CD4-positive, alpha-beta T cell (primary cell): Measurements from ENCODE around the gene SULT1C2. TPM values are rescaled to one million over a fixed set of nuclear protein-coding genes. Genes with fewer than 3 reads are reported as not detected.

Source experiments
- ATAC-seq: fragments of 200-7000 bp; cut with Tn5 transposase; one replicate; pipeline ENCODE4 v1.10.0; 2022; ENCODE audit warnings: mild to moderate bottlenecking; ENCODE audit not compliant: poor library complexity
- CTCF ChIA-PET: fragments of 350-600 bp; sonication (Branson Sonifier 250); formaldehyde crosslinking; loops from one replicate; lab custom pipeline; 2021; ENCODE audit warnings: antibody characterized with exemption, inconsistent platforms; lab: Charles Lee
- POLR2A ChIA-PET: fragments of 350-600 bp; sonication (Branson Sonifier 250); formaldehyde crosslinking; loops from one replicate; lab custom pipeline; 2021; ENCODE audit warnings: antibody characterized with exemption, inconsistent platforms; lab: Charles Lee
- DNase-seq, 14 experiments: peaks; one replicate each; pipeline ENCODE4 v3.0.0-alpha.2; 2013 to 2020; ENCODE audit warnings: mixed read lengths in 2 of 14
- H3K27ac ChIP-seq, 2 donors: one replicate each; pipeline versions ENCODE4 v1.5.1 to v1.7.0; 2013; ENCODE audit warnings: low read length in 2 of 2, low read depth in 1 of 2, mild to moderate bottlenecking in 1 of 2
- H3K27me3 ChIP-seq, 2 experiments: 1 replicate in 1 of 2; 2 replicates in 1 of 2; pipeline versions ENCODE4 v1.6.1 to v1.7.0; 2013; ENCODE audit warnings: low read length in 2 of 2, control low read depth in 1 of 2, mild to moderate bottlenecking in 1 of 2, moderate library complexity in 1 of 2; ENCODE audit not compliant: insufficient read depth in 2 of 2, control insufficient read depth in 1 of 2
- H3K36me3 ChIP-seq: one replicate; pipeline ENCODE4 v1.6.1; 2013; ENCODE audit warnings: low read length, control low read depth; ENCODE audit not compliant: insufficient read depth
- H3K4me1 ChIP-seq: one replicate; pipeline ENCODE4 v1.6.1; 2013; ENCODE audit warnings: low read length, control low read depth; ENCODE audit not compliant: insufficient read depth
- H3K4me3 ChIP-seq: one replicate; pipeline ENCODE4 v1.5.1; 2013; ENCODE audit warnings: mild to moderate bottlenecking, low read length, moderate library complexity
- H3K9me3 ChIP-seq, 2 experiments: 1 replicate in 1 of 2; 2 replicates in 1 of 2; pipeline versions ENCODE4 v1.6.1 to v1.7.0; 2013; ENCODE audit warnings: low read length in 2 of 2, mild to moderate bottlenecking in 2 of 2, control low read depth in 1 of 2, moderate library complexity in 1 of 2; ENCODE audit not compliant: control insufficient read depth in 1 of 2, insufficient read depth in 1 of 2
- H3K27ac Mint-ChIP-seq: one replicate; pipeline ENCODE4 v1.8.0; 2020; ENCODE audit warnings: mixed read lengths
- H3K27me3 Mint-ChIP-seq: one replicate; pipeline ENCODE4 v1.8.0; 2021; ENCODE audit warnings: mixed read lengths
- H3K36me3 Mint-ChIP-seq: one replicate; pipeline ENCODE4 v1.8.0; 2021; ENCODE audit warnings: low read depth, mixed read lengths
- H3K4me1 Mint-ChIP-seq: one replicate; pipeline ENCODE4 v1.8.0; 2021; ENCODE audit warnings: low read depth, mixed read lengths
- H3K4me3 Mint-ChIP-seq: one replicate; pipeline ENCODE4 v1.8.0; 2020; ENCODE audit warnings: mild to moderate bottlenecking, mixed read lengths
- H3K9me3 Mint-ChIP-seq: one replicate; pipeline ENCODE4 v1.8.0; 2020; ENCODE audit warnings: mixed read lengths
- intact Hi-C, 2 experiments: fragments of 100-400 bp; cut with DNase I in 1 of 2; cut with micrococcal nuclease in 1 of 2; formaldehyde crosslinking; loops; one replicate each; pipeline versions ENCODE4 v1.15.1 to v1.9.0; 2023 to 2025; cut with DNase I, micrococcal nuclease
- total RNA-seq, 174 experiments: library from RNA in 2 of 174; stranded (reverse) in 2 of 174; gene quantifications; one replicate each; pipeline ENCODE4 v1.2.3 and lab custom pipeline; 2021 to 2026
- TF ChIP-seq, protein P1 (sequence below): fragments of 200-600 bp; IDR thresholded peaks from one replicate; pipeline ENCODE4 v1.8.0; 2022; ENCODE audit warnings: antibody characterized with exemption, mild to moderate bottlenecking

The SULT1C2 gene
- total RNA-seq, 2 experiments from 2014 or later, result not detected

DNA sequence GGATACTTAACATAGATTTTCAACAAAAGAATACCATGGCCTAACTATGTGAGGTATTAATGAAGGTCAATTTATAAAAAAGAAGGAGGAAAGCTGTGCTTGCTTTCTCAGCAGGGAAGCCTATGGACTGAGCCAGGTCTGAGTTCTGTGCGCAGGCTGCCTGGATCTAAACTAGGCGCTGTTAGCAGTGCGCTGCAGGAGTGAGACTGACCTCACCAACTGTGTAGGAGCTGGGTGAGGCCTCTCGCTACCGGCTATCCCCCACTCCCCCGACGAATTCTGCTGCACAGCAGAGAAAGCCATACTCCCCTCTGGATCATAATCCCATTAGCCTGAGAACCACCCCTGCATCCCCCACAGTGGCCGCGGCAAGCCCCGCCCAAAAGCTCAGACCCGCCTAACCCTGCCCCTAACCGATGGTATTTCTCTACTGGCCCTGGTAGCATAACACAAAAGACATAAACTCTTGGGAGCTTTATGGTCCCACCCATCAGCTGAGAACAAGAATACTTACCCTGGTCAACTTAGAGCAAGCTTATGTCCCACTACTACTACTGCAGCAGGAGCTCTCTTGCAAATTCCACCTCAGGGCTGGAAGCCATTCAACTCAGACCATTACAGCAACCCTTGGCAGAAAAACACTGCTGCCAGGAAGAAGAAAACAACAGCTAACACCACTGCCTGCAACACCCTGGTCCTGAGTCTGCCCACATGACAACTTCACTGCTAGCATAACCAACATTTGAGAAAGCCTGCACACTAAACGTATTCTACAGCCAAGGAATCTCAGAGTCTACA lies 28.0 kb downstream of the SULT1C2 start:
- H3K9me3 ChIP-seq, result peaks cover 0 to under 1% of the 10 kb centered on the region in 2 experiments
- POLR2A ChIA-PET, result no interaction called here
- no peak overlapping the region for H3K4me3 ChIP-seq
- no peaks in the 10 kb centered on the region for H3K27me3 ChIP-seq
- no peak for DNase-seq
- CTCF ChIA-PET, result no interaction called here
- no peak for ATAC-seq
- H3K4me1 ChIP-seq, result no peaks in the 10 kb centered on the region
- intact Hi-C loops, result no loop called here
- TF ChIP-seq, protein P1, sequence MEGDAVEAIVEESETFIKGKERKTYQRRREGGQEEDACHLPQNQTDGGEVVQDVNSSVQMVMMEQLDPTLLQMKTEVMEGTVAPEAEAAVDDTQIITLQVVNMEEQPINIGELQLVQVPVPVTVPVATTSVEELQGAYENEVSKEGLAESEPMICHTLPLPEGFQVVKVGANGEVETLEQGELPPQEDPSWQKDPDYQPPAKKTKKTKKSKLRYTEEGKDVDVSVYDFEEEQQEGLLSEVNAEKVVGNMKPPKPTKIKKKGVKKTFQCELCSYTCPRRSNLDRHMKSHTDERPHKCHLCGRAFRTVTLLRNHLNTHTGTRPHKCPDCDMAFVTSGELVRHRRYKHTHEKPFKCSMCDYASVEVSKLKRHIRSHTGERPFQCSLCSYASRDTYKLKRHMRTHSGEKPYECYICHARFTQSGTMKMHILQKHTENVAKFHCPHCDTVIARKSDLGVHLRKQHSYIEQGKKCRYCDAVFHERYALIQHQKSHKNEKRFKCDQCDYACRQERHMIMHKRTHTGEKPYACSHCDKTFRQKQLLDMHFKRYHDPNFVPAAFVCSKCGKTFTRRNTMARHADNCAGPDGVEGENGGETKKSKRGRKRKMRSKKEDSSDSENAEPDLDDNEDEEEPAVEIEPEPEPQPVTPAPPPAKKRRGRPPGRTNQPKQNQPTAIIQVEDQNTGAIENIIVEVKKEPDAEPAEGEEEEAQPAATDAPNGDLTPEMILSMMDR, result no peak
- Mint-ChIP-seq H3K27me3 (peaks cover 8% of the 10 kb centered on the region), H3K36me3 (no peaks in the 10 kb centered on the region), H3K9me3 (no peaks in the 10 kb centered on the region), H3K27ac (no peak overlapping the region), H3K4me1 (no peaks in the 10 kb centered on the region), H3K4me3 (no peak overlapping the region)
- H3K27ac ChIP-seq, result no peak overlapping the region
- no peaks in the 10 kb centered on the region for H3K36me3 ChIP-seq

DNA sequence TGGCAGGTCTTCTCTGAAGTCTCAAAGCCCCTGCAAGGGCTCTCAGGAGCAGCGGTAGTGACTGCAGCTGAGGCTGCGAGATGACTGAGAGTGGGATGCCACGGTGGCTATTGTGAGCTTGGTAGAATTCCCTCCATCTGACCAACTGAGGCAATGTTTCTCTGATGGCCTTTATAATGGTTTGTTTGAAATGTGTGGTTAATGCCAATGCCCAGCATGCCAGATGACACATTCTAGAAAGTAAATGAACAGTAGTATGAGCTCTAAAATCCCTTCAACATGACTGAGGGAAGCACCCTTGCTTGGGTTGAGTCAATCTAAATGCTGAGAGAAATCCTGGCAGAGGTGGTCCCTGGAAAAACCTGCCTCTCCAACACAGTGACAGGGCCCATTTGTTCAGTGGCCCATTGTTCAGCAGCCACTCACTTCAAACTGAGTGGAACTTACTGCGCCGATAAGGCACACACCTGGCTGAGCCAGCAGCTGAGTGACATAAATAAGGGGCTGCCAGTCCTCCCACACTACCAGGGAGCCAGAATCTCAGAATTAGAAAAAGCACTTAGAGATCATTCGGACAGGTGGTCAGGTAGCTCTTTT lies 31.7 kb downstream of the SULT1C2 start:
- Histone ChIP-seq H3K27ac (no peak overlapping the region), H3K4me3 (no peak overlapping the region), H3K36me3 (no peaks in the 10 kb centered on the region), H3K9me3 (no peaks in the 10 kb centered on the region), H3K27me3 (no peaks in the 10 kb centered on the region), H3K4me1 (no peaks in the 10 kb centered on the region)
- intact Hi-C loops, result no loop called here
- Mint-ChIP-seq H3K27me3 (peaks cover 15% of the 10 kb centered on the region), H3K27ac (no peak overlapping the region), H3K36me3 (no peaks in the 10 kb centered on the region), H3K9me3 (no peaks in the 10 kb centered on the region), H3K4me3 (no peak overlapping the region), H3K4me1 (no peaks in the 10 kb centered on the region)
- ChIA-PET CTCF (no interaction called here), POLR2A (no interaction called here)
- DNase-seq (no peak), ATAC-seq (no peak)
- TF ChIP-seq, protein P1, result no peak

GRCh38 chr2:108323619-108324018 lies 34.9 kb downstream of the SULT1C2 start:
- peaks cover 0 to 3% of the 10 kb centered on the region in 2 experiments for H3K27me3 ChIP-seq
- no peaks in the 10 kb centered on the region for H3K4me1 ChIP-seq
- Mint-ChIP-seq H3K27ac (no peak overlapping the region), H3K27me3 (peaks cover 15% of the 10 kb centered on the region), H3K4me1 (no peaks in the 10 kb centered on the region), H3K9me3 (no peaks in the 10 kb centered on the region), H3K4me3 (no peak overlapping the region), H3K36me3 (no peaks in the 10 kb centered on the region)
- intact Hi-C loops, result no loop called here
- ChIA-PET CTCF (no interaction called here), POLR2A (no interaction called here)
- TF ChIP-seq, protein P1, result no peak
- no peaks in the 10 kb centered on the region for H3K36me3 ChIP-seq
- ATAC-seq (no peak), DNase-seq (no peak)
- H3K9me3 ChIP-seq, result no peaks in the 10 kb centered on the region
- no peak overlapping the region for H3K27ac ChIP-seq
- no peak overlapping the region for H3K4me3 ChIP-seq
